Upper lobe of left lung (tissue), 6 donors: Measurements from ENCODE around the gene TIPARP. TPM values are rescaled to one million over a fixed set of nuclear protein-coding genes. Genes with fewer than 3 reads are reported as not detected.

Experiments
- ATAC-seq, 2 donors: fragments of 200-7000 bp; cut with Tn5 transposase; one replicate each; pipeline ENCODE4 v1.9.1; 2022; ENCODE audit warnings: mild to moderate bottlenecking in 2 of 2, moderate library complexity in 2 of 2; ENCODE audit not compliant: low FRiP score in 2 of 2
- DNase-seq, 2 donors: peaks; one replicate each; pipeline ENCODE4 v3.0.0-alpha.2; 2019 to 2020
- H3K27ac ChIP-seq, 4 donors: fragments of 200-600 bp; sonication (generic); one replicate each; pipeline ENCODE4 v1.5.1; 2016 to 2019
- H3K27me3 ChIP-seq, 4 donors: fragments of 200-600 bp; sonication (generic); one replicate each; pipeline ENCODE4 v1.5.1; 2017 to 2019
- H3K36me3 ChIP-seq, 4 donors: fragments of 200-600 bp; sonication (generic); one replicate each; pipeline ENCODE4 v1.5.1; 2016 to 2019
- H3K4me1 ChIP-seq, 4 donors: fragments of 200-600 bp; sonication (generic); one replicate each; pipeline ENCODE4 v1.5.1; 2018 to 2019
- H3K4me3 ChIP-seq, 4 donors: fragments of 200-600 bp; sonication (generic); one replicate each; pipeline ENCODE4 v1.5.1; 2017 to 2019; ENCODE audit warnings: mild to moderate bottlenecking in 2 of 4, moderate library complexity in 1 of 4
- H3K9me3 ChIP-seq, 4 donors: fragments of 200-600 bp; sonication (generic); one replicate each; pipeline ENCODE4 v1.5.1; 2018 to 2019
- EP300 ChIP-seq, 4 donors: sonication (generic); formaldehyde crosslinking; IDR thresholded peaks; one replicate each; pipeline ENCODE4 v1.5.1; 2017; ENCODE audit warnings: antibody characterized with exemption in 4 of 4, control low read depth in 2 of 4
- POLR2A ChIP-seq, 4 donors: fragments of 450-650 bp; IDR thresholded peaks; one replicate each; pipeline ENCODE4 v1.5.1; 2016 to 2017; ENCODE audit warnings: antibody characterized with exemption in 4 of 4, mild to moderate bottlenecking in 2 of 4
- POLR2AphosphoS5 ChIP-seq, 2 donors: sonication (generic); formaldehyde crosslinking; IDR thresholded peaks; one replicate each; pipeline ENCODE4 v1.5.1; 2017; ENCODE audit warnings: antibody characterized with exemption in 2 of 2
- WGBS, 2 donors: methylation state at CpG; one replicate each; pipeline ENCODE4 v1.1.5; 2017 to 2018; 5-methylcytosine and 5-hydroxymethylcytosine counted together
- total RNA-seq, 6 donors: library from RNA; depleted of rRNA in 4 of 6; stranded (reverse); fragments of >200 nt in 4 of 6; gene quantifications; one replicate each; pipeline versions ENCODE4 v1.1.0 to v1.2.1, GENCODE V29; 2016 to 2021
- TF ChIP-seq, protein P1 (sequence below), 6 experiments: fragments of 450-650 bp in 4 of 6; fragments of 200-600 bp in 2 of 6; sonication (generic) in 2 of 6; IDR thresholded peaks; one replicate each; pipeline ENCODE4 v1.5.1; 2016 to 2019; ENCODE audit warnings: antibody characterized with exemption in 6 of 6
- donor health status: DM: no; HTN: no; CAD: no; lungs with moderate emphysema.
- donor health status: DM: no; HTN: yes; CAD: no; lungs with severe emphysema.

TIPARP gene
- total RNA-seq, 6 donors from 2014 or later: 21.5 to 84.7 (median 50.6) TPM

DNA sequence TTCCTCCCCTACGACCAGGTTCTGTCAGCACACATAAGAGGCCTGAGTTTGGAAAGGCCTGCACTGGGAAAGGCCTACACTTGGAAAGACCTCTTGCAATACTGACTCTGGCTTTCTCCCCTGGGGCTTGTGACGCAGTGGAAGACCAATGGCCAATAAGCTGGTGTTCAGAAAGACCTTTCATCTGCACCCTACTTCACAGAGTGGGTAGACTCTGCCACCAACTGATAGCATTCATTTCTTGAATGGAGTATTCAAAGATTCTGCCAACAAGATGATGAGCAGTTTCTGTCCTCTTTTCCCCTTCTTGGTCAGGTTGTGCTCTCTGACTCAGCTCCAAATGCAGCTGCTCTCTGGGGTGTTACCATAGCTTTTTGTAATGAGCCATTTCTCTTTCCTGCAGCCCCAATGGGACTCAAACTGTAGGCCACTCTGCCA lies 48.8 kb downstream of the TIPARP start:
- H3K9me3 ChIP-seq: no peaks in the 10 kb centered on the region

DNA sequence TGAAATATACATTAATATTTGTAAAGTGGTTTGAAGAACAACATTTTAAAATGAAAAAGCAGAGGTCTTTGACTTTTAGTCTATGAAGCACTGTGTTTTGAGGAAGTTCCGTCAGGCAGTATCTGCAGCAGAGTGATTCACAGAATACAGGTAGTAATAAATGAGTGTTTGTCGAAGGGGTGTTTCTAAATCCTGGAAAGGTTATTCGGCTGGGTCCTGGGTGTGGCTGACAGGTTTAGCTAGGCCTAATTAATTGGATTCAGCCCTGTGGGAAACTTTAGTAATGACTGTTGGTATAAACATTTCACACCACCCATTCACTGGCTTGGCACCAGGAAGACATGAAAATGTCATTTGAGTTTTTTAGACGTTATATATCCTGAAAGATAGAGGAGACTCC lies 51.3 kb downstream of the TIPARP start:
- WGBS, 2 donors: 49 to 51% methylated on average over 4 of the region's 4 CpGs

More for the DNA sequence above, 48.8 kb downstream of the TIPARP start:
- Histone ChIP-seq H3K27ac (no peak overlapping the region), H3K36me3 (no peaks in the 10 kb centered on the region), H3K27me3 (no peaks in the 10 kb centered on the region), H3K4me3 (no peak overlapping the region), H3K4me1 (no peaks in the 10 kb centered on the region)
- DNase-seq (no peak), ATAC-seq (no peak)
- no peak for TF ChIP-seq POLR2A (IDR thresholded peaks at IDR 0.05)
- TF ChIP-seq, protein P1, sequence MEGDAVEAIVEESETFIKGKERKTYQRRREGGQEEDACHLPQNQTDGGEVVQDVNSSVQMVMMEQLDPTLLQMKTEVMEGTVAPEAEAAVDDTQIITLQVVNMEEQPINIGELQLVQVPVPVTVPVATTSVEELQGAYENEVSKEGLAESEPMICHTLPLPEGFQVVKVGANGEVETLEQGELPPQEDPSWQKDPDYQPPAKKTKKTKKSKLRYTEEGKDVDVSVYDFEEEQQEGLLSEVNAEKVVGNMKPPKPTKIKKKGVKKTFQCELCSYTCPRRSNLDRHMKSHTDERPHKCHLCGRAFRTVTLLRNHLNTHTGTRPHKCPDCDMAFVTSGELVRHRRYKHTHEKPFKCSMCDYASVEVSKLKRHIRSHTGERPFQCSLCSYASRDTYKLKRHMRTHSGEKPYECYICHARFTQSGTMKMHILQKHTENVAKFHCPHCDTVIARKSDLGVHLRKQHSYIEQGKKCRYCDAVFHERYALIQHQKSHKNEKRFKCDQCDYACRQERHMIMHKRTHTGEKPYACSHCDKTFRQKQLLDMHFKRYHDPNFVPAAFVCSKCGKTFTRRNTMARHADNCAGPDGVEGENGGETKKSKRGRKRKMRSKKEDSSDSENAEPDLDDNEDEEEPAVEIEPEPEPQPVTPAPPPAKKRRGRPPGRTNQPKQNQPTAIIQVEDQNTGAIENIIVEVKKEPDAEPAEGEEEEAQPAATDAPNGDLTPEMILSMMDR (IDR thresholded peaks at IDR 0.05): no peak
- WGBS, 2 donors: 72 to 80% methylated on average over 2 of the region's 2 CpGs

DNA sequence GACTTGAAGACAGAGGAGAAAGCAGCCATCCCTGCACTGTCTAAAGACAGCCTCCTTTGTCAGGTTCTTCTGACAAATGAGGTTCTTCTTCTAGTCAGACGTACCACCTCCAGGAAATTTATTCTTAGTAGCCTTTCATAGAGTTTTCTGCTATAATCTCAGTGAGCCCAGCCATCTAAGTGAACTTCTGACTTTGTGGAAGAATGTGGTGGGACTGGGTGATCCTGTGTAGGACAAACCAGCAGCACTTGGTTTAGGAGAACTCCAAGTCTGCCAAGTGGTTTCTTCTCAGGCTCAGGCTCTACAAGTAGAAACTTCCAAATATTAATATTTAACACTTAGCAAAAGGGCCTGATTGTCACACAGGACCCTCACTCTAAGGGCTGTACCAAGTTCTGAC lies 52.1 kb downstream of the TIPARP start:
- Histone ChIP-seq H3K9me3 (no peaks in the 10 kb centered on the region), H3K27ac (no peak overlapping the region)
- TF ChIP-seq, protein P1 (IDR thresholded peaks at IDR 0.05): no peak
- TF ChIP-seq EP300 (IDR thresholded peaks at IDR 0.05) (no peak), POLR2A (IDR thresholded peaks at IDR 0.05) (no peak), POLR2AphosphoS5 (IDR thresholded peaks at IDR 0.05) (no peak)

More for the DNA sequence above, 51.3 kb downstream of the TIPARP start:
- no peak for DNase-seq
- H3K27me3 ChIP-seq: no peaks in the 10 kb centered on the region
- no peaks in the 10 kb centered on the region for H3K36me3 ChIP-seq
- TF ChIP-seq EP300 (IDR thresholded peaks at IDR 0.05): no peak
- TF ChIP-seq POLR2AphosphoS5 (IDR thresholded peaks at IDR 0.05): no peak
- TF ChIP-seq, protein P1 (IDR thresholded peaks at IDR 0.05): no peak
- TF ChIP-seq POLR2A (IDR thresholded peaks at IDR 0.05): no peak
- H3K9me3 ChIP-seq: no peaks in the 10 kb centered on the region
- no peaks in the 10 kb centered on the region for H3K4me1 ChIP-seq
- no peak overlapping the region for H3K27ac ChIP-seq
- ATAC-seq: no peak
- H3K4me3 ChIP-seq: no peak overlapping the region

DNA sequence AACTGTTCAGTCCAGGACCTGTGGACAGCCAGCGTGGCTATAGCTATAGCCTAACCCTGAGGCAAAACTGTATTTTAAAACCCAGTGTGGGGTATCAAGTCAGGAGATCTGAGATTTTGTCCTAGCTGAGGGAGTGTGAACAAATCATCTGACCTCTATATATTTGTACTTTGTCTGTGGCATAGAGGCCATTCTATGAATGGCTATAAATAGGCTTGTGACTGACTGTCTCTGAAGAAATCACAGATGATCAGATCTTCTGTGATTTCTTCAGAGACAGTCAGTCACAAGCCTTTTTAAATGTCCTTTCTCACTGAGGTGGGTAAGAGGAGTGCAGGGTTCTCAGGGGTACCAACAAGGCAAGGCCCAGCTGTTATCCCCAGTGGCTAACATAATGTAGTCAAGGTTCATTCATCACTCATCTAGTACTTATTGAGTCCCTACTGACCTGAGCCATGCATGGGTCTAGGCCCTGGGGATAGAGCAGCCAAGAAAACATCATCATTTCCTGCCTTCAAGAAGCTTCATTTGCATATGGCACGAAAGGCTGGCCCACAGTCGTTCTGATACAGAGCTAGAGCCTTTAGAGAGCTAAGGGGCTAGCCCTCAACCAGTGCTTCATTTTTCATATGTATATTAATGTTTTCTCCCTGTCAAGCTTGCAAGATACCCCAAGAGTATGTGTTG lies 53.3 kb downstream of the TIPARP start:
- WGBS, 2 donors: 82% methylated on average over 3 of the region's 3 CpGs
- Histone ChIP-seq H3K27ac (no peak overlapping the region), H3K4me1 (no peaks in the 10 kb centered on the region), H3K27me3 (no peaks in the 10 kb centered on the region), H3K36me3 (no peaks in the 10 kb centered on the region), H3K4me3 (no peak overlapping the region), H3K9me3 (no peaks in the 10 kb centered on the region)
- TF ChIP-seq POLR2AphosphoS5 (IDR thresholded peaks at IDR 0.05): no peak
- TF ChIP-seq, protein P1 (IDR thresholded peaks at IDR 0.05): no peak
- TF ChIP-seq POLR2A (IDR thresholded peaks at IDR 0.05): no peak
- no peak for TF ChIP-seq EP300 (IDR thresholded peaks at IDR 0.05)
- DNase-seq: no peak
- ATAC-seq: no peak

More for the DNA sequence above, 52.1 kb downstream of the TIPARP start:
- H3K27me3 ChIP-seq: no peaks in the 10 kb centered on the region
- 86 to 88% methylated on average over 1 of the region's 1 CpG for WGBS, 2 donors
- DNase-seq: no peak
- no peaks in the 10 kb centered on the region for H3K36me3 ChIP-seq
- H3K4me1 ChIP-seq: no peaks in the 10 kb centered on the region
- no peak overlapping the region for H3K4me3 ChIP-seq
- ATAC-seq: no peak
